Suprapubic skin (tissue), 4 donors: ENCODE data around the gene DHX9.

Source experiments
- CTCF ChIP-seq, 2 donors: fragments of 200-600 bp in 1 of 2; fragments of 450-650 bp in 1 of 2; sonication (generic) in 1 of 2; IDR thresholded peaks; one replicate each; pipeline ENCODE4 v1.5.1; 2016 to 2019; ENCODE audit warnings: antibody characterized with exemption in 2 of 2, mild to moderate bottlenecking in 1 of 2, moderate library complexity in 1 of 2
- POLR2A ChIP-seq, 2 donors: fragments of 450-650 bp; IDR thresholded peaks; one replicate each; pipeline ENCODE4 v1.6.1; 2017; ENCODE audit warnings: antibody characterized with exemption in 2 of 2, mild to moderate bottlenecking in 2 of 2, moderate library complexity in 2 of 2
- POLR2AphosphoS5 ChIP-seq, 3 donors: sonication (generic); formaldehyde crosslinking; IDR thresholded peaks; one replicate each; pipeline ENCODE4 v1.6.1; 2017; ENCODE audit warnings: antibody characterized with exemption in 3 of 3

GRCh38 chr1:182889997-182890396, 50.9 kb downstream of the DHX9 start:
- TF ChIP-seq CTCF (IDR thresholded peaks at IDR 0.05) (no peak), POLR2AphosphoS5 (IDR thresholded peaks at IDR 0.05) (no peak), POLR2A (IDR thresholded peaks at IDR 0.05) (no peak)
